Measurements from ENCODE around the gene RBM19.

The RBM19 gene

GRCh38 chr12:113896194-113896593 is 69.9 kb downstream of the RBM19 start:
- no peak for DNase-seq (ENCODE audit: low spot score)
- TF ChIP-seq CTCF (IDR thresholded peaks at IDR 0.05; ENCODE audit: borderline replicate concordance, control extremely low read depth, extremely low read depth, insufficient read depth, missing control alignments): no peak
- in situ Hi-C loops (cut with MboI; ENCODE audit: low sequenced_read_pairs, unreplicated experiment): no loop called here

GRCh38 chr12:113895176-113895575 is 70.9 kb downstream of the RBM19 start:
- in situ Hi-C loops (cut with MboI; ENCODE audit: low sequenced_read_pairs, unreplicated experiment): no loop called here
- TF ChIP-seq CTCF (IDR thresholded peaks at IDR 0.05; ENCODE audit: borderline replicate concordance, control extremely low read depth, extremely low read depth, insufficient read depth, missing control alignments): no peak

GRCh38 chr12:113894697-113895096 is 71.4 kb downstream of the RBM19 start:
- in situ Hi-C loops (cut with MboI; ENCODE audit: low sequenced_read_pairs, unreplicated experiment): no loop called here
- no peak for TF ChIP-seq CTCF (IDR thresholded peaks at IDR 0.05; ENCODE audit: borderline replicate concordance, control extremely low read depth, extremely low read depth, insufficient read depth, missing control alignments)
- no peak for DNase-seq (ENCODE audit: low spot score)

More at GRCh38 chr12:113895176-113895575, 70.9 kb downstream of the RBM19 start:
- no peak for DNase-seq (ENCODE audit: low spot score)

- TF ChIP-seq CTCF (IDR thresholded peaks at IDR 0.05; ENCODE audit: borderline replicate concordance, control extremely low read depth, extremely low read depth, insufficient read depth, missing control alignments): no peak
- in situ Hi-C loops (cut with MboI; ENCODE audit: low sequenced_read_pairs, unreplicated experiment): no loop called here
- no peak for DNase-seq (ENCODE audit: low spot score)
Measured at GRCh38 chr12:113893221-113893620, 72.9 kb downstream of the RBM19 start.

GRCh38 chr12:113892556-113892955 is 73.6 kb downstream of the RBM19 start:
- TF ChIP-seq CTCF (IDR thresholded peaks at IDR 0.05; ENCODE audit: borderline replicate concordance, control extremely low read depth, extremely low read depth, insufficient read depth, missing control alignments): no peak
- in situ Hi-C loops (cut with MboI; ENCODE audit: low sequenced_read_pairs, unreplicated experiment): no loop called here
- no peak for DNase-seq (ENCODE audit: low spot score)

- in situ Hi-C loops (cut with MboI; ENCODE audit: low sequenced_read_pairs, unreplicated experiment): no loop called here
- TF ChIP-seq CTCF (IDR thresholded peaks at IDR 0.05; ENCODE audit: borderline replicate concordance, control extremely low read depth, extremely low read depth, insufficient read depth, missing control alignments): no peak
- DNase-seq (ENCODE audit: low spot score): no peak
Measured at GRCh38 chr12:113891739-113892520, 74.2 kb downstream of the RBM19 start.

Data from GM13976 (cell line).